ENCODE results near the gene MEA1.

Gene MEA1

DNA sequence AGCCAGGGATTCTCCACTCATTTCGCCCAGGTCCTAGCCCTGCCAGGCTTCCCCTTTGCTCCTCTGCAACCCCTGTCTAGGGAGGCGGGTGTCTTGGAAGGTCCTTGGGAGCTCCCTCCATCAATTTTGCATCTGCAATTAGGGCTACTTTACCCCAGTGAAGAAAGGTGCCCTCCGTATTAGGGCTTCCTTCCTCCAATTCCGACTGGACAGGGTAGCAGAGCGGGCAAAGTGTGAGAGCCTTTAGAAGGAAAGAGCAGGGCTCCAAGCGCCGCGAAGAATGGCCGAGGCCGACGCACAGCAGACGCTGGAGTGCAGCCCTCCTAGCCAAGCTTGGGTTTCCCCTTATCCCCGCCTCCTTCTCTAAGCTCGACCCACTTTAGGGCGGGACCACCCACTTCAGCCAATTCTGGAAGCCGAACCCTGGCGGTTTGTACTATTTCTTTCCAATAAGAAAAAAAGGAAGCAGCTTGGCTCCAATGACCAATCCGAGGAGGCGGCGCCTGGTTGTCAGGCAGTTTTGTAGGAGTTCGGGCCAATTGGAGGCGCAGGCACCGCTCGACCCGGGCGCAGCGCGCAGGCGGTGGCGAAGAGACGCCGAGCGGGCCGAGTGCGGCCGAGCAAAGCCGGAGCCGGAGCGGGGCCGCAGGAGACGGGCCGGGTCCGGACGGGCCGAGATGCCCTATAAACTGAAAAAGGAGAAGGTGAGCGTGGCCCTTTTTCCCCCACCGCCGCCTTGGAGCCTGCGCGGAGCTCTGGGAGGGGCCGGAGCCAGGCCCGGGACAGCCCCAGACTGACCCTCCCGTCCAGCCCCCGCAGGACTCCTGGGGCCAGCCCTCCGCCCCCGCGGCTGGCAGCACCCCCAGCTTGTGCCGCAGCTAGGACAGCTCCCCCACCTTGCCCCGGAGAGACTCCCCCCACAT lies 29.5 kb downstream of the MEA1 start, which contains the start of gene PPP2R5D (continued):
- TF ChIP-seq, protein P1, sequence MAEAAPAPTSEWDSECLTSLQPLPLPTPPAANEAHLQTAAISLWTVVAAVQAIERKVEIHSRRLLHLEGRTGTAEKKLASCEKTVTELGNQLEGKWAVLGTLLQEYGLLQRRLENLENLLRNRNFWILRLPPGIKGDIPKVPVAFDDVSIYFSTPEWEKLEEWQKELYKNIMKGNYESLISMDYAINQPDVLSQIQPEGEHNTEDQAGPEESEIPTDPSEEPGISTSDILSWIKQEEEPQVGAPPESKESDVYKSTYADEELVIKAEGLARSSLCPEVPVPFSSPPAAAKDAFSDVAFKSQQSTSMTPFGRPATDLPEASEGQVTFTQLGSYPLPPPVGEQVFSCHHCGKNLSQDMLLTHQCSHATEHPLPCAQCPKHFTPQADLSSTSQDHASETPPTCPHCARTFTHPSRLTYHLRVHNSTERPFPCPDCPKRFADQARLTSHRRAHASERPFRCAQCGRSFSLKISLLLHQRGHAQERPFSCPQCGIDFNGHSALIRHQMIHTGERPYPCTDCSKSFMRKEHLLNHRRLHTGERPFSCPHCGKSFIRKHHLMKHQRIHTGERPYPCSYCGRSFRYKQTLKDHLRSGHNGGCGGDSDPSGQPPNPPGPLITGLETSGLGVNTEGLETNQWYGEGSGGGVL (tag by site-specific recombination; IDR thresholded peaks at IDR 0.05) = peak; percentile 91
- TF ChIP-seq ZNF501 (tag by site-specific recombination; IDR thresholded peaks at IDR 0.05) = 0 out of 2 replicates have a peak, but pooled peaks have one; percentile 19
- TF ChIP-seq ZNF335 (tag by site-specific recombination; conservative IDR thresholded peaks at IDR 0.05) = peak; percentile 70
- peak; percentile 45; the same call in 1 of the 2 replicates for TF ChIP-seq ZBTB17 (tag by site-specific recombination; IDR thresholded peaks at IDR 0.05)
- TF ChIP-seq, protein P2, sequence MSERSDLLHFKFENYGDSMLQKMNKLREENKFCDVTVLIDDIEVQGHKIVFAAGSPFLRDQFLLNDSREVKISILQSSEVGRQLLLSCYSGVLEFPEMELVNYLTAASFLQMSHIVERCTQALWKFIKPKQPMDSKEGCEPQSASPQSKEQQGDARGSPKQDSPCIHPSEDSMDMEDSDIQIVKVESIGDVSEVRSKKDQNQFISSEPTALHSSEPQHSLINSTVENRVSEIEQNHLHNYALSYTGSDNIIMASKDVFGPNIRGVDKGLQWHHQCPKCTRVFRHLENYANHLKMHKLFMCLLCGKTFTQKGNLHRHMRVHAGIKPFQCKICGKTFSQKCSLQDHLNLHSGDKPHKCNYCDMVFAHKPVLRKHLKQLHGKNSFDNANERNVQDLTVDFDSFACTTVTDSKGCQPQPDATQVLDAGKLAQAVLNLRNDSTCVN (tag by site-specific recombination; optimal IDR thresholded peaks at IDR 0.05) = peak; percentile 50
- no peak for TF ChIP-seq BCL11A (tag by site-specific recombination; IDR thresholded peaks at IDR 0.05; ENCODE audit: low read depth)
- TF ChIP-seq, protein P3, sequence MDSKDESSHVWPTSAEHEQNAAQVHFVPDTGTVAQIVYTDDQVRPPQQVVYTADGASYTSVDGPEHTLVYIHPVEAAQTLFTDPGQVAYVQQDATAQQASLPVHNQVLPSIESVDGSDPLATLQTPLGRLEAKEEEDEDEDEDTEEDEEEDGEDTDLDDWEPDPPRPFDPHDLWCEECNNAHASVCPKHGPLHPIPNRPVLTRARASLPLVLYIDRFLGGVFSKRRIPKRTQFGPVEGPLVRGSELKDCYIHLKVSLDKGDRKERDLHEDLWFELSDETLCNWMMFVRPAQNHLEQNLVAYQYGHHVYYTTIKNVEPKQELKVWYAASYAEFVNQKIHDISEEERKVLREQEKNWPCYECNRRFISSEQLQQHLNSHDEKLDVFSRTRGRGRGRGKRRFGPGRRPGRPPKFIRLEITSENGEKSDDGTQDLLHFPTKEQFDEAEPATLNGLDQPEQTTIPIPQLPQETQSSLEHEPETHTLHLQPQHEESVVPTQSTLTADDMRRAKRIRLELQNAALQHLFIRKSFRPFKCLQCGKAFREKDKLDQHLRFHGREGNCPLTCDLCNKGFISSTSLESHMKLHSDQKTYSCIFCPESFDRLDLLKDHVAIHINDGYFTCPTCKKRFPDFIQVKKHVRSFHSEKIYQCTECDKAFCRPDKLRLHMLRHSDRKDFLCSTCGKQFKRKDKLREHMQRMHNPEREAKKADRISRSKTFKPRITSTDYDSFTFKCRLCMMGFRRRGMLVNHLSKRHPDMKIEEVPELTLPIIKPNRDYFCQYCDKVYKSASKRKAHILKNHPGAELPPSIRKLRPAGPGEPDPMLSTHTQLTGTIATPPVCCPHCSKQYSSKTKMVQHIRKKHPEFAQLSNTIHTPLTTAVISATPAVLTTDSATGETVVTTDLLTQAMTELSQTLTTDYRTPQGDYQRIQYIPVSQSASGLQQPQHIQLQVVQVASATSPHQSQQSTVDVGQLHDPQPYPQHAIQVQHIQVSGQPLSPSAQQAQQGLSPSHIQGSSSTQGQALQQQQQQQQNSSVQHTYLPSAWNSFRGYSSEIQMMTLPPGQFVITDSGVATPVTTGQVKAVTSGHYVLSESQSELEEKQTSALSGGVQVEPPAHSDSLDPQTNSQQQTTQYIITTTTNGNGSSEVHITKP (tag by site-specific recombination; IDR thresholded peaks at IDR 0.05) = peak; percentile 58; the same call in 1 of the 2 replicates
- TF ChIP-seq ZNF776 (tag by site-specific recombination; IDR thresholded peaks at IDR 0.05; ENCODE audit: borderline replicate concordance) = no peak
- TF ChIP-seq YY1 (tag by site-specific recombination; IDR thresholded peaks at IDR 0.05) = 0 out of 2 replicates have a peak, but pooled peaks have one; percentile 15
- no peak for TF ChIP-seq SETDB1 (IDR thresholded peaks at IDR 0.05; ENCODE audit: insufficient read length, low read length)
- TF ChIP-seq ZNF24 (tag by site-specific recombination; IDR thresholded peaks at IDR 0.05) = no peak
- TF ChIP-seq ZBTB20 (tag by site-specific recombination; IDR thresholded peaks at IDR 0.05) = peak; percentile 48; the same call in 1 of the 2 replicates
- TF ChIP-seq ZSCAN30 (tag by site-specific recombination; IDR thresholded peaks at IDR 0.05) = peak; percentile 48; the same call in 1 of the 2 replicates
- TF ChIP-seq, protein P4, sequence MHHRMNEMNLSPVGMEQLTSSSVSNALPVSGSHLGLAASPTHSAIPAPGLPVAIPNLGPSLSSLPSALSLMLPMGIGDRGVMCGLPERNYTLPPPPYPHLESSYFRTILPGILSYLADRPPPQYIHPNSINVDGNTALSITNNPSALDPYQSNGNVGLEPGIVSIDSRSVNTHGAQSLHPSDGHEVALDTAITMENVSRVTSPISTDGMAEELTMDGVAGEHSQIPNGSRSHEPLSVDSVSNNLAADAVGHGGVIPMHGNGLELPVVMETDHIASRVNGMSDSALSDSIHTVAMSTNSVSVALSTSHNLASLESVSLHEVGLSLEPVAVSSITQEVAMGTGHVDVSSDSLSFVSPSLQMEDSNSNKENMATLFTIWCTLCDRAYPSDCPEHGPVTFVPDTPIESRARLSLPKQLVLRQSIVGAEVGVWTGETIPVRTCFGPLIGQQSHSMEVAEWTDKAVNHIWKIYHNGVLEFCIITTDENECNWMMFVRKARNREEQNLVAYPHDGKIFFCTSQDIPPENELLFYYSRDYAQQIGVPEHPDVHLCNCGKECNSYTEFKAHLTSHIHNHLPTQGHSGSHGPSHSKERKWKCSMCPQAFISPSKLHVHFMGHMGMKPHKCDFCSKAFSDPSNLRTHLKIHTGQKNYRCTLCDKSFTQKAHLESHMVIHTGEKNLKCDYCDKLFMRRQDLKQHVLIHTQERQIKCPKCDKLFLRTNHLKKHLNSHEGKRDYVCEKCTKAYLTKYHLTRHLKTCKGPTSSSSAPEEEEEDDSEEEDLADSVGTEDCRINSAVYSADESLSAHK (tag by site-specific recombination; IDR thresholded peaks at IDR 0.05) = no peak
- no peak for TF ChIP-seq ZNF146 (tag by site-specific recombination; IDR thresholded peaks at IDR 0.05)
- no peak for TF ChIP-seq ZNF248 (tag by site-specific recombination; IDR thresholded peaks at IDR 0.05)
- TF ChIP-seq ZBTB8A (tag by site-specific recombination; IDR thresholded peaks at IDR 0.05) = peak; percentile 22; the same call in 1 of the 2 replicates
- TF ChIP-seq, protein P5, sequence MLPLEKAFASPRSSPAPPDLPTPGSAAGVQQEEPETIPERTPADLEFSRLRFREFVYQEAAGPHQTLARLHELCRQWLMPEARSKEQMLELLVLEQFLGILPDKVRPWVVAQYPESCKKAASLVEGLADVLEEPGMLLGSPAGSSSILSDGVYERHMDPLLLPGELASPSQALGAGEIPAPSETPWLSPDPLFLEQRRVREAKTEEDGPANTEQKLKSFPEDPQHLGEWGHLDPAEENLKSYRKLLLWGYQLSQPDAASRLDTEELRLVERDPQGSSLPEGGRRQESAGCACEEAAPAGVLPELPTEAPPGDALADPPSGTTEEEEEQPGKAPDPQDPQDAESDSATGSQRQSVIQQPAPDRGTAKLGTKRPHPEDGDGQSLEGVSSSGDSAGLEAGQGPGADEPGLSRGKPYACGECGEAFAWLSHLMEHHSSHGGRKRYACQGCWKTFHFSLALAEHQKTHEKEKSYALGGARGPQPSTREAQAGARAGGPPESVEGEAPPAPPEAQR (tag by site-specific recombination; IDR thresholded peaks at IDR 0.05) = no peak
- peak; percentile 53; the same call in 1 of the 2 replicates for TF ChIP-seq EGR2 (tag by site-specific recombination; IDR thresholded peaks at IDR 0.05; ENCODE audit: low read depth)
- no peak for TF ChIP-seq ZNF560 (tag by site-specific recombination; IDR thresholded peaks at IDR 0.05; ENCODE audit: borderline replicate concordance)
- no peak for TF ChIP-seq ZNF426 (tag by site-specific recombination; IDR thresholded peaks at IDR 0.05)
- peak; percentile 19; the same call in 1 of the 2 replicates for TF ChIP-seq ZNF561 (tag by site-specific recombination; IDR thresholded peaks at IDR 0.05; ENCODE audit: borderline replicate concordance)
